HG03039 (cell line): Measurements from ENCODE around the gene ATP13A3.

Experiments
- ATAC-seq: cut with Tn5 transposase; IDR thresholded peaks from one replicate; pipeline ENCODE4 v1.9.1; 2021; ENCODE audit warnings: mild to moderate bottlenecking, moderate library complexity; ENCODE audit not compliant: unreplicated experiment

Gene ATP13A3

DNA sequence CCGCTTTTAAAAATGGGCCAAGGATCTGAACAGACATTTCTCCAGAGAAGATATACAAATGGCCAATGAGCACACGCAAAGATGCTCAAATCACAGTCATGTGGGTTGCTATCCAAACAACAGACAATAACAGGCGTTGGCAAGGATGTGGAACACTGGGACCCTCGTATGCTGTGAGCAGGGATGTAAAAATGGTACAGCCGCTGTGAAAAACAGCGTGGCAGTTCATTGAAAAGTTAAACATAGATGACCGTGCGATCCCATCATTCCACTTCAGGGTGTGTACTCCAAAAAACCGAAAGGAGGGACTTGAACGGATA is 110.6 kb downstream of the ATP13A3 start:
- no peak for ATAC-seq

DNA sequence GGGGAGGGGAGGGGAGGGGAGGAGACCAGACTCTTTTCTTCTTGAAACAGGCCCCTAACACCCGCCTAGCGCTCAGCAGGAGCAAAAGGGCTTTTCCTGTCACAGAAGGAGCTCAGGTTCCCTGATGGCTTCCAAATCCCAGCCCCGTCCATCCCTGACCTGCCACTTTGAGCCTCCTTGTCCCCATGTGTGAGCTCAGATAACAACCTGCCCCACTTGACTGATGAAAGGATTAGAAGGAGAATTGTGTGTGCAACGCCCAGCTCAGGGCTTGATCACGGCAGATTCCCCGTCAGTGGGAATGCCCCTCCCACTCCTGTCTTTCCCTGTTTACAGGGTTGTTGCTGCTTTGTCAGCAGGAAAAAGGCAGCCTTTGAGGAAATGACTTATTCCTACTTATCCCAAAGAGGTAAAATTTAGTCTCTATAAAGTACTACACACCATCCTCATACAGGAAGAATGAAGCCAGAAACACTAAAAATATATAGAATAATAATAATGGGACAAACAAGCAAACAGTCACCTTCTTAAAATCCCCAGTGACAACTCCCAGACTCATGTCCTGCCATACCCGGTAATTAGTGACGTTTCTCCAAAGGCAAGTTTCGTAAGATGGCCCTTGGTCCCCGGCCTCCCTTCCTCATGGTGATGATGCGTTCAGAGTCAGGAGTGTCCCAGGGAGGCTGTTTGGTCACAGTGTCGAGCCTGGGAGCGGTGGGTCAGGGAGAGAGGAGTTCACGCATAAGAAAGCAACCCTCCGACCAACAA is 111.1 kb downstream of the ATP13A3 start:
- no peak for ATAC-seq

DNA sequence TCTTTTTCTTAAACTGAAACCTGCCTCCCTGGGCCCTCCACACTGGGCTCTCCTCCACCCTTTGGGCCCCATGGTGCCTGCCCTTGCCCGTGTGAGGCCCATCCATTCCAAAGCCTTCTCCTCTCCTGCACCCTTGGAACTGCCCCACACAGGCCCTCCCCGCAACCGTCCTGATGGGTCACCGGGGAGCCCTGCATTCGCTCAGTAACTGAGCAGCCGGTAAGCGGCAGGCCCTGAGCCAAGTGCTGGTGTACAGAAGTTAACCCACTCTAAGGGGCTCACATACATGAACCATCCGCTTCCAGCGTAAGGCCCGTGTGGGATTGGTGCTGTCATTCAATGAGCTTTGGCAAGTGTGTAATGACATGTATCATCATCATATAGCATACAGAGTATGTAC is 111.9 kb downstream of the ATP13A3 start:
- ATAC-seq = no peak

DNA sequence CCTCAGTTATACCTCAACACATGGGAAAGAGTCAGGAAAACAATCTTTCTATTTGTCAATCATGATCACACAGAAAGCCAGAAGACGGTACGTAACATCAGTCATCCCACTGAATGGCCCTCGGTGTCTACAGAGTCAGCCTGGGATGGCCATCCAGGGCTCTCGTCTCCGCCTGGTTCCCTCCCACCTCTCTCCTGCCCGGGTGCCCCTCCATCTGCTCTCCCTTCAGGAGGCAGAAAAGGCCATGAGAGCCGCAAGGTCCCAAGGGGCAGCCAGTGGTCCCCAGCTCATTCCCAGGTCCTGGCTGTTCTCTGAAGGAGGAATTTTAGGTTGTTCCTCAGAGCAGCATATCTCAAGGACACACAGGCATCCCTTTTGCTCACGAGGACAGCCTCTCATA is 112.9 kb downstream of the ATP13A3 start:
- ATAC-seq = no peak

DNA sequence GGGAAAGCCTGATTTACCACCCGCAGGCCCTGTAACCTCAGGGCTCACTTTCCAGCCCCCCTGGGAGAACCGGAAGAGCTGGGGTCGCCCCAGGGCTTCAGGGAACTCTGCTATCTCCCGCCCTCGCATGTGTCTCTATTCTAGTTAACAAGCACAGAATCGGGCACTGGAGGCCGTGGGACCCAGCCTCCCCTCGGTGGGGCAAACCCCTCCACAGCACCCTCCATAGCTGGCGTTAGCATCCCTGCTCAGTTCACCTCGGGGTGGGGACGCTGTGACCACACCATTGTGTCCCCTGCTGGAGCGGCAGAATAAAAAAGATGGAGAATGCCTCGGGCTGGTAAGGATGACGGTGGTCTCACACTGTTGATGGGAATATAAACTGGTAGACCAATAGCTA is 113.8 kb downstream of the ATP13A3 start:
- no peak for ATAC-seq

DNA sequence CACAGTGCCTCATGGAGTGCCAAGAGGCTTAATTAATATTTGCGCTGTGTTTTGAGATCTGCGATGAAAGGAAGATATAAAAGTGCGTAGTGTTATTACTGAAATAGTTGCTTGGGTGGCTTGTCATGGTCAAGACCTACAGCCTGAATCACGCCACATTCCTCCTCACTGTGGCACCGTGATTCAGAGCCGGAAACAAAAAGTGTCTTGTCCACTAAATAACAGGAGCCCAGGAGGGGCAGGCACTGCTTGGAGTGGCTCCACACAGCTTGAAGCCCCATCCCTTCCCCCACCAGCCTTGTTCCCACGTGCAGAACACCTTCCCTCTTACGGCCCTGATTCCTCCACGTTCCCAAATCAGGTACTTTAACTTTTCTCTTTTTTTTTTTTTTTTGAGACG is 116.0 kb downstream of the ATP13A3 start:
- ATAC-seq = no peak

DNA sequence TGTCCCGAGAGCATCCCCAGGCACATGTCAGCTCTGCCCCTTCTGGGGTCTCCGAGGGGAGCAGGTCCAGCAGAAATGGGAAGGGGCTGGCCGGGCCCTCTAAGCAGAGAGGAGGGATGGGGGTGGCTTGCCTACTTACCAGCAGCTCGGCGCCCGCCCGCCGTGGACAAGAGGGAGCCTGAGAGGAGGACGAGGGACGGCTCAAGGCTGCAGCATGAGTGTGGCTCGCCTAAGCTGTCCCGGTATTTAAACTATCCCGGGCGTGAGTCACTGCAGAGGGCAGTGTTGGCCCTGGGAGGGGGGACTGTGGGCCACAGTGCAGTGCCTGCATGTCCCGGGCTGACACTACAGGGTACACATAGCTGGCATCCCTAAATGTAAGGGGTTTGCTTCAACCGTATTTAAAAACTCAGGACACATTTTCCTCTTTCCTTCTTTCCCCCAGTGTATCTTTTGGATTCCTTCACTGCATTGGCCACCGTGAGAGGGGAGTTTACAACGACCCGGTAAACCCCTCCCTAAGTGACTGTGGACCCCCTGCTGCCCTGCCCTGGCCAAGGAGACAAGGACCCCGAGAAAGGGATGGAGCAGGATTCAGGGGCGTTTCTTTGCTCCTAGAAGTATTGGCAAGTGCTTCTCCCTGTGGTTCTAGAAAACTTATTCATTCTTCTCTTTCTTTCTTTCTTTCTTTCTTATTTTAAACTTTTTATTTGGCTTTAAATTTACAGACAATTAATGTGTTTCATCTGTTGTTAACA is 117.1 kb downstream of the ATP13A3 start, which contains the start of gene LRRC15:
TSS of gene LRRC15 (minus strand) at position 222 of the 758 bp plus-strand sequence. CDS start 8,700 bp downstream, outside the sequence.
- ATAC-seq = no peak

DNA sequence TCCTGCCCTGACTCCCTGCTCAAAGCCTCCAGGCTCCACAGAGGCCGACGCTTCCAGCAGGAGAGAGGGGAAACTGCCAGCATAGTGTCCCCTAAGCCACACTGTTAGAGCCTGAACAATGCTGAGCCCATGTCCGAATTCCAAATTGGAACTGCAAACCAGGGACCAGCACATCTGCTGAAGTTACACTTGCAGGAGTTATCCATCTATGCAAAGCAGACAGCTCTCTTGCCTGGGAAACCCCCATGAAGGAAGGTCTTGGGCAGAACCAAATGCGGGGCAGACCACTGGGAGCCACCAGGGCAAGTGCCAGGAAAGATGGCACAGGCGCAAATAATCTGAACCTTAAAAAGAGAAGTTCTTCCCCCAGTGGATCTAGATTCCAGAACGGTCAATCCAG is 117.9 kb downstream of the ATP13A3 start:
- no peak for ATAC-seq

DNA sequence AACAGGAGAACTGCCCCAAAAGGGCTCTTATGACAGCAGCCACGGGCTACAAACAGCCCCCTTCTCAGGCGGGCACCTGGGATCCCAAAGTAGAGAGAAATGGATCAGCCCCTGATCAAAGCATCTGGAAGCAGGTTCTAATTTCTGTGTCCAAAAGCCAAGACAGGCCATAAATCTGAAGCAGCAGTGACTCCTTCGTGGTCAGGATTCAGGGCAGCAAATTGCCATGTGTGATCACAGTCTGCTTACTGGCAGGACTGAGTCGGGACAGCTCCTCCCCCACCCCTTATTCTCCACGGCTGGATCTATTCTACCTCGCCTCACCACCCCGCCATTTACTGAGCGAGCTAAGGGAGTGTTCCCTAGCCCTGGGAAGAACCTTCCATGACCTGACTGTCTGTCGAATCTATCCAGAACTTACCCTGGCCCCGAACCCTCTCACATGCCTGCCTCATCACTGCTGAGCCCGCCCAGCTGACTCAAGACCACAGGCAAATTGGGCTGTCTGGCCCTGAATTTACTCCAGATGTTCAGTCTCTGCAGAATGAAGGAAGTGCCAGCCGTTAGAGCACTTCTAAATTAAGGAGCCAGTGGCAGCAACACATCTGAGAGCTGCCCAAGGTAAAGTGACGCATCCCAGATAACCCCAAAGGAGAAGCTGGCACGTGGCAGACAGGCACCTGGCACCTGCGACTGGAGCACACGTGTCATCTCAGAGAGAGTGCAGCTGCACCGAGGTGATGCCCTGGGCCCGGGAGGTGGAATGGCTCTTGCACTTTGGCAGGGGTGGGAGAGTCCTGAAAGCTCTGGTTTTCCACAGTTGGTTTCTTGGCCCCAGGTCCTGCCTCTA is 118.6 kb downstream of the ATP13A3 start:
- no peak for ATAC-seq

DNA sequence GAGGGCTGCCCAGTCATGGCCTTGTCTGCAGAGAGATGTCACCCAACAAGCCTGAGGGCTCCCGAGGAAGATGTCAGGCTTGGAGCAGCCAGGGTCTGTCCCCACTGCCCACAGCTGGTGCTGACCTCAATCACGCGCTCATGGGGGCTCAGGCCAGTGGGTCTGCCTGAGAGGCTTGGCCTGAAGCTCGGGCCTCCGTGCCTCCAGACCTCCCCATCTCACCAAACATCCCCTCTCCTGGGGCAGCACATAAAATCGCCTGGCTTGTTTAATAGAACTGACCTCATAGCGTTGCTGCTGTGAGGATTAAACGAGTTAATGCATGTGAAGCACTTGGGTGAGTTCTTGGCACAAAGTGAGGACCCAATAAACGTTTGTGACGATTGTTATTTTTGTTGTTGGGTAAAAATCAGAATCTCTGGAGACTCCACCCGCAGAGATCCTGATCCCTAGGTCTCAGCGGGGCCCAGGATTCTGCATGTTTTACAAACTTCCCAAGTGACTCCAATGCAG is 120.8 kb downstream of the ATP13A3 start:
- ATAC-seq = no peak

DNA sequence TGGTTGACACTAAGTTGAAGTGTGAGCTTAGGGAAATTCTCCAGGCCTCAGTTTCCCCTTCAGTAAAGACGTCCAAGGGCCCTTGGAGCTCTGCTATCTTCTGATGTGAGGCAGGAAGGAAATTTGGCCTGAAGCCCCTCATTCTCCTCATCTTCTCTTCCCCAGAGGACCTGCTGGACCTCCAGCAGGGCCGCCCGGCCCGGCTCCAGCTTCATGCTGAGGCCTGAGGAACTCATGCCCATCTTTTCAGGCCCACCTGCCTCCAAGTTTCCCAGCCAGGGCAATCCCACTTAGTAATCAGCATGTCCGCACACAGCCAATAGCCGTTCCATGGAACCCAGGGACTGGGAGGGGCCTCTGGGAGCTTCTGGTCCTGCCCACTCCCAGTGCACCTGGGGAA is 121.3 kb downstream of the ATP13A3 start:
- no peak for ATAC-seq

DNA sequence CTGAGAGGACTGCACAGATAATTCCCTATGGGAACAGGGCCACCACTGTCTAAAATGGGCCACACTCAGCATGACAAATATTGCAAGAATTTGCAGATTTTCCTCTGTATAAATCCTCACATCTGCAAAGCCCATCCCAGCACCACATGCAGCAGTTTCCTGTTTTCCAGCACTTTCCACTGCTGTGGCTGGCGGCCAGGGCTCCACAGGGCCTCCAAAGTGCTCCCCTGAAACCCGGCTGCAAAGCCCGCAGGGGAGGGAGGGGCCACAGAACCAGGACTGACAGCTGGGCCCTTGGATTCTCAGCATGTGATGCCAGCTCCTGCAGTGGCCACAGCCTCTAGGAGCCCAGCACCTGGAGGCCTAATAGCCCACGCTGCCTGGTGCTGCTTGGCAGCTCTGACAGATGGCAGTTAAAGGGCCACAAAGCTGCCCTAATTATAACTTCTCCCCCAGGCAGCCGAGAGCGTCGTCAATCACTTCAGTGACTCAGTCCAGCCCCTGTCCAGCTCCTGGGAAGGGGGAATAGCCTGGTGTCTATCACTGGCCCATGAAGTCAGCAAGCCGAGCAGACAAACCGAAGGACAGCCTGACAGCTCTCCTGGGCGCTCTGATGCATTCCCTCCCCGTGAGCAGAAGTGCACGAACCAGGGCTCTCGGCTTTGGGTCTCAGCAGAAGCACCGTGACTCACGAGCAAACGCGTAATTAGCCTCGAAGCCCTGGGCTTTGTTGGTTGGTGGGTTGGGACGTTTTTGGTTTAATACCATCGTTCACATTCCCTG is 122.0 kb downstream of the ATP13A3 start:
- no peak for ATAC-seq

DNA sequence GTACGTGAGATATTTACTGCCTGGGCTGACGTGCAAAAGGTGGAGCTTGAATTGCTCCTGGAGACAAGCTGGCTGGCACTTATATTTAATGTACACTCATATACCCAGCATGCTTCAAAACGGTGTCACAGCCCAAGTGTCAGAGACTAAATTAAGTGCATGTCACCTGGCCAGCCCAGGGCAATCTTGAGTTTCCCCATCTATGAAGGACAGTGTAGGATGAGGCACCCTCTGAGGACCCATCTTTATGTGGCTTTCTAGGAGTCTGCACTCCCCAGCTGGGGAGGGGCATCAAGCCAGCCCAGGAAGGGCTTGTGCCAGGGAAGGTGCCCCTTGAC is 122.5 kb downstream of the ATP13A3 start:
- ATAC-seq = no peak

DNA sequence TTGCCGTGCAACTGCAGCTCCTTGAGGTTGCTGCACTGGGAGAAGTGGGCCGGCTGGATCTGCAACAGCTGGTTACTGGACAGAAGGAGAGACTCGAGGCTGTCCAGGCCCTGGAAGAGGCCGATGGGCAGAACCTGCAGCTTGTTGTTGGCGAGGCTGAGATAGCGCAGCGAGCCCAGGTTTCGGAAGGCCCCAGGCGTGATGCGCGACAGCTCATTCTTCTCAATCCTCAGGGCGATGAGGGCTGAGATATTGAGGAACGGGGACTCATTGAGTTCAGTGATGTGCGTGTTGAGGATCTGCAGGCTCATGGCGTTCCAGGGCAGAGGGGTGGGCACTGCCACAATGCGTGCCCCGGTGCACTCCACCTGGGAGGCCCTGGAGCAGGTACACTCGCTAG is 126.2 kb downstream of the ATP13A3 start:
- no peak for ATAC-seq

DNA sequence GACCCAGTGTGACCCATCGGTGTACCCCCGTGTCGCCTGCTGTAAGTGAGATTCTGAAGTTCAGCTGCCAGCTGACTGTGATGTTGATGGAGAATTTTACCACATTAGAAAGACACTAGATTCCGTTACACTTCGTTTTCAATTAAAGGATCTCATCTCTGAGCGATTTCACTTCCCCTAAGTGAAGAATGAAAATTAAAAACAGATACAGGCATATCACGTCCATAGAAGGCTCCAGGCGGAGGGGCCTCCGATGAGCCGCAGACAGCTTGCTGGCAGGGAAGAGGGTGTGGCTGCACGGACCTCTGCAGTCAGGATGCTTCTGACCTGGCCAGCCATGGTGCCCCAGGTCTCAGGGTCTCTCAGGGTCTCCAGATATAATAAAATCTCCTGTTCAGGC is 129.1 kb downstream of the ATP13A3 start:
- no peak for ATAC-seq

DNA sequence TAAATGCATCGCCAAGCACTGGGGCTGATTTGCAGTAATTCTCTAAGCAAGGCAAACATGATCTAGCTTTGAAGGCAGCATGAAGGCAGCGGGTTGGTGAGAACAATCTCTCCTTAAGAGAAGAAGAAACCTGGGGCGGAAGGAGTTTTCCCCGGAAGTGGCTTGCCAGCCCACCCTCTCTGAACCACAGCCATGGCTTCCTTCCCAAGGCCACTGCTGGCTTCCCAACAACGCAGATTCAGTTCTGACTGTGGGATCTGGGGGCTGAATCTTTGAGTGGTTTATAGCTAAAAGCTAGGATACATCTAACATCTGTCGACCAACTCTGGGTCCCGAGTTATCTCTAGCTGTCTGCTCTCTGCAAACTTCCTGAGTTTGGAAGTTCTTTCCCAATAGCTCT is 131.4 kb downstream of the ATP13A3 start:
- ATAC-seq = no peak

DNA sequence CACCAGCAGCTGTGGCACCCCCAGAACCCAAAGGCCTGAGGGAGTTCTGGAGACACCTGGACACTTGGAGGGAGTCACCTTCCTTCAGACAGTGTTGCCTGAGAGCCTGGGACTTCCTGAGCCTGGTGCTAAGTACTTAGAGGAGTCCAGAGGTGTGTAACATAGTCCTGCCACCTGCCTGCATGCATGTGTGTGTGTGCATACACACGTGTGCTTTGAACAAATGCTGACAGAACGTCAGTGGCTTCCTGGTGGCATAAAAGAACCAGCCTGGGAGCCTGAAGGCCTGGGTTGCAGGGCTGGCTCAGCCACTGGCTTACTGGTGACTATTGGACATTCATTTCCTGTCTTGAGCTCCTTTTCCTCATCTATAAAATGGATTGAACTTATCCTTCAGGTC is 132.5 kb downstream of the ATP13A3 start:
- no peak for ATAC-seq
